BE2C (cell line): Measurements from ENCODE around the gene SLC25A17. TPM values are rescaled to one million over a fixed set of nuclear protein-coding genes. Genes with fewer than 3 reads are reported as not detected.
"Not testable (repeated sequence)": the region's sequence is repeated elsewhere in the genome, so short reads cannot be mapped to it uniquely, and the experiment has no call there.

Experiments
- DNase-seq: peaks from one replicate; pipeline ENCODE4 v3.0.0-alpha.2; 2020
- H3K27me3 ChIP-seq: fragments of 250-450 bp; sonication (Bioruptor Pico); 2 replicates; pipeline ENCODE4 v1.5.1; 2020; ENCODE audit warnings: mild to moderate bottlenecking
- H3K36me3 ChIP-seq: fragments of 250-450 bp; sonication (Bioruptor Pico); 2 replicates; pipeline ENCODE4 v1.5.1; 2020; ENCODE audit warnings: mild to moderate bottlenecking
- H3K4me1 ChIP-seq: fragments of 250-450 bp; sonication (Bioruptor Pico); 2 replicates; pipeline ENCODE4 v1.5.1; 2020
- H3K4me3 ChIP-seq: 2 replicates; pipeline ENCODE4 v1.5.1; 2011; ENCODE audit warnings: low read depth, low read length
- H3K9me3 ChIP-seq: fragments of 250-450 bp; sonication (Bioruptor Pico); 2 replicates; pipeline ENCODE4 v1.5.1; 2020
- CTCF ChIP-seq: IDR thresholded peaks from 2 replicates; pipeline ENCODE4 v1.5.1; 2012; ENCODE audit warnings: mild to moderate bottlenecking, low read depth, low read length
- polyA plus RNA-seq: library from polyadenylated mRNA; unstranded; fragments of >200 nt; gene quantifications from one replicate; pipeline ENCODE4 v1.2.1, GENCODE V29; 2012; ENCODE audit warnings: low read depth, missing spikeins; ENCODE audit not compliant: insufficient read length, insufficient read depth

SLC25A17 gene
- polyA plus RNA-seq: 27.4 TPM

GRCh38 chr22:40818747-40819598, at the start of gene SLC25A17:
Gene SLC25A17 (minus strand): TSS chr22:40819346. CDS start chr22:40819248, 98 bp downstream.
- Histone ChIP-seq H3K9me3 (no peaks in the 10 kb centered on the region), H3K4me1 (no peaks in the 10 kb centered on the region), H3K36me3 (peaks cover 6% of the 10 kb centered on the region; the same call in 1 of the 2 replicates), H3K4me3 (peak within 1 kb of the TSS; percentile 100), H3K27me3 (no peaks in the 10 kb centered on the region)
- peak; percentile 52 for TF ChIP-seq CTCF
- peak; percentile 93 for DNase-seq

- DNase-seq, H3K27me3 ChIP-seq, H3K4me3 ChIP-seq, H3K9me3 ChIP-seq, H3K4me1 ChIP-seq: not testable (repeated sequence)
- H3K36me3 ChIP-seq: peaks cover 11% of the 10 kb centered on the region
Measured at GRCh38 chr22:40868379-40868778, 49.2 kb upstream of the SLC25A17 start.

GRCh38 chr22:40867109-40867508, 48.0 kb upstream of the SLC25A17 start:
- H3K36me3 ChIP-seq: peaks cover 10% of the 10 kb centered on the region

GRCh38 chr22:40862537-40862936, 43.4 kb upstream of the SLC25A17 start:
- no peak overlapping the region for H3K4me3 ChIP-seq
- no peak for TF ChIP-seq CTCF
- DNase-seq: no peak
- H3K36me3 ChIP-seq: peaks cover 14% of the 10 kb centered on the region
- no peaks in the 10 kb centered on the region for H3K27me3 ChIP-seq
- H3K4me1 ChIP-seq: no peaks in the 10 kb centered on the region
- H3K9me3 ChIP-seq: no peaks in the 10 kb centered on the region

More at GRCh38 chr22:40867109-40867508, 48.0 kb upstream of the SLC25A17 start:
- Histone ChIP-seq H3K4me3 (no peak overlapping the region), H3K4me1 (no peaks in the 10 kb centered on the region), H3K9me3 (no peaks in the 10 kb centered on the region), H3K27me3 (no peaks in the 10 kb centered on the region)
- no peak for TF ChIP-seq CTCF
- no peak for DNase-seq

- Histone ChIP-seq H3K9me3 (no peaks in the 10 kb centered on the region), H3K4me3 (no peak within 1 kb of the TSS), H3K36me3 (peaks cover 17% of the 10 kb centered on the region), H3K27me3 (no peaks in the 10 kb centered on the region), H3K4me1 (no peaks in the 10 kb centered on the region)
- TF ChIP-seq CTCF: no peak
- no peak for DNase-seq
Measured at GRCh38 chr22:40862013-40862412, 42.9 kb upstream of the SLC25A17 start, which contains the start of gene DNAJB7. Gene DNAJB7 (minus strand): TSS chr22:40862113. CDS start chr22:40861994, 119 bp downstream.

GRCh38 chr22:40857309-40857855, 38.2 kb upstream of the SLC25A17 start:
- no peak for DNase-seq
- Histone ChIP-seq H3K27me3 (no peaks in the 10 kb centered on the region), H3K9me3 (no peaks in the 10 kb centered on the region), H3K36me3 (peaks cover 22% of the 10 kb centered on the region), H3K4me1 (peaks cover 3% of the 10 kb centered on the region; the same call in 1 of the 2 replicates), H3K4me3 (peak overlapping the region; percentile 99)
- no peak for TF ChIP-seq CTCF
